Suprapubic skin (tissue), 4 donors: Measurements from ENCODE around the gene ACP5. TPM values are rescaled to one million over a fixed set of nuclear protein-coding genes. Genes with fewer than 3 reads are reported as not detected.

Experiments
- DNase-seq, 2 donors: peaks; one replicate each; pipeline ENCODE4 v3.0.0-alpha.2; 2019; ENCODE audit warnings: low spot score in 2 of 2
- H3K27ac ChIP-seq: fragments of 200-600 bp; sonication (generic); one replicate; pipeline ENCODE4 v1.5.1; 2019
- H3K27me3 ChIP-seq: fragments of 200-600 bp; sonication (generic); one replicate; pipeline ENCODE4 v1.5.1; 2019
- H3K36me3 ChIP-seq: fragments of 200-600 bp; sonication (generic); one replicate; pipeline ENCODE4 v1.5.1; 2019
- H3K4me1 ChIP-seq: fragments of 200-600 bp; sonication (generic); one replicate; pipeline ENCODE4 v1.5.1; 2019
- H3K4me3 ChIP-seq: fragments of 200-600 bp; sonication (generic); one replicate; pipeline ENCODE4 v1.5.1; 2019; ENCODE audit warnings: mild to moderate bottlenecking
- H3K9me3 ChIP-seq: fragments of 200-600 bp; sonication (generic); one replicate; pipeline ENCODE4 v1.5.1; 2019
- EP300 ChIP-seq: sonication (generic); formaldehyde crosslinking; IDR thresholded peaks from one replicate; pipeline ENCODE4 v1.6.1; 2017; ENCODE audit warnings: antibody characterized with exemption
- POLR2A ChIP-seq, 2 donors: fragments of 450-650 bp; IDR thresholded peaks; one replicate each; pipeline ENCODE4 v1.6.1; 2017; ENCODE audit warnings: antibody characterized with exemption in 2 of 2, mild to moderate bottlenecking in 2 of 2, moderate library complexity in 2 of 2
- POLR2AphosphoS5 ChIP-seq, 3 donors: sonication (generic); formaldehyde crosslinking; IDR thresholded peaks; one replicate each; pipeline ENCODE4 v1.6.1; 2017; ENCODE audit warnings: antibody characterized with exemption in 3 of 3
- WGBS: methylation state at CpG from one replicate; pipeline ENCODE4 v1.1.5; 2018; 5-methylcytosine and 5-hydroxymethylcytosine counted together
- total RNA-seq, 4 donors: library from RNA; depleted of rRNA; stranded (reverse); fragments of >200 nt; gene quantifications; one replicate each; pipeline ENCODE4 v1.1.0, GENCODE V29; 2016
- TF ChIP-seq, protein P1 (sequence below), 2 donors: fragments of 200-600 bp in 1 of 2; fragments of 450-650 bp in 1 of 2; sonication (generic) in 1 of 2; IDR thresholded peaks; one replicate each; pipeline ENCODE4 v1.5.1; 2016 to 2019; ENCODE audit warnings: antibody characterized with exemption in 2 of 2, mild to moderate bottlenecking in 1 of 2, moderate library complexity in 1 of 2

The ACP5 gene
- total RNA-seq, 4 donors from 2014 or later: 18.0 to 40.1 (median 32.8) TPM

DNA sequence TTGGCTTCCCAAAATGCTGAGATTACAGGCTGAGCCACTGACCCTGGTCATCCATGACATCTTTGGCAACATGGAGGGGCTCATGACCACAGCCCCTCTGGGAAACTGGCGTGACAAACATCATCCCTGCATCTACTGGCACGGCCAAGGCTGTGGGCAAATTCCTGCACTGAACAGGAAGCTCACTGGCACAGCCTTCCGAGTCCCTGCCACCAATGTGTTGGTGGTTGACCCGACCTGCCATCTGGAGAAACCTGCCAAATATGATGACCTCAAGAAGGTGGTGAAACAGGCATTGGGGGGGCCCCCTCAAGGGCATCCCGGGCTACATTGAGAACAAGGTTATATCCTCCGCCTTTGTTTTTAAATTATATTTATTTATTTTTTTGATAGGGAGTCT lies 8.9 kb upstream of the ACP5 start:
- no peak overlapping the region for H3K4me3 ChIP-seq
- H3K4me1 ChIP-seq: peaks cover 13% of the 10 kb centered on the region
- DNase-seq: no peak
- H3K27ac ChIP-seq: no peak overlapping the region
- WGBS: 48% methylated on average over 6 of the region's 6 CpGs
- no peaks in the 10 kb centered on the region for H3K9me3 ChIP-seq
- H3K36me3 ChIP-seq: no peaks in the 10 kb centered on the region
- H3K27me3 ChIP-seq: no peaks in the 10 kb centered on the region
- TF ChIP-seq, protein P1, sequence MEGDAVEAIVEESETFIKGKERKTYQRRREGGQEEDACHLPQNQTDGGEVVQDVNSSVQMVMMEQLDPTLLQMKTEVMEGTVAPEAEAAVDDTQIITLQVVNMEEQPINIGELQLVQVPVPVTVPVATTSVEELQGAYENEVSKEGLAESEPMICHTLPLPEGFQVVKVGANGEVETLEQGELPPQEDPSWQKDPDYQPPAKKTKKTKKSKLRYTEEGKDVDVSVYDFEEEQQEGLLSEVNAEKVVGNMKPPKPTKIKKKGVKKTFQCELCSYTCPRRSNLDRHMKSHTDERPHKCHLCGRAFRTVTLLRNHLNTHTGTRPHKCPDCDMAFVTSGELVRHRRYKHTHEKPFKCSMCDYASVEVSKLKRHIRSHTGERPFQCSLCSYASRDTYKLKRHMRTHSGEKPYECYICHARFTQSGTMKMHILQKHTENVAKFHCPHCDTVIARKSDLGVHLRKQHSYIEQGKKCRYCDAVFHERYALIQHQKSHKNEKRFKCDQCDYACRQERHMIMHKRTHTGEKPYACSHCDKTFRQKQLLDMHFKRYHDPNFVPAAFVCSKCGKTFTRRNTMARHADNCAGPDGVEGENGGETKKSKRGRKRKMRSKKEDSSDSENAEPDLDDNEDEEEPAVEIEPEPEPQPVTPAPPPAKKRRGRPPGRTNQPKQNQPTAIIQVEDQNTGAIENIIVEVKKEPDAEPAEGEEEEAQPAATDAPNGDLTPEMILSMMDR (IDR thresholded peaks at IDR 0.05): no peak
- TF ChIP-seq POLR2A (IDR thresholded peaks at IDR 0.05) (no peak), EP300 (no peak), POLR2AphosphoS5 (IDR thresholded peaks at IDR 0.05) (no peak)

DNA sequence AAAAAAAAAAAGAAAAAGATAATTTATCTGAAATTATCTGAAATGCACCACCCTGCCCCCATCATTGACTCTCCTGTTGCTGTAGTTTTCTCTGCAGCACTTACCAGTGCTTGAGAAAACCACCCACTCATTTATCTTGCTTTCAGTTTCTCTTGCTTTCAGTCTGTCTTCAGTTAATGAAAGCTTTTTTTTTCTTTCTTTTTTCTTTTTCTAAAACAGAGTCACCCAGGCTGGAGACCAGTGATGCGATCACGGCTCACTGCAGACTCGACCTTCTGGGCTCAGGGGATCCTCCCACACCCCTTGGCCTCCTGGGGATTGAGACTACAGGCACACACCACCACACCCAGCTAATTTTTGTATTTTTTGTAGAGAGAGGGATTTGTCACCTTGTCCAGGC lies 4.3 kb upstream of the ACP5 start:
- Histone ChIP-seq H3K27me3 (peaks cover 3% of the 10 kb centered on the region), H3K4me3 (no peak overlapping the region), H3K36me3 (no peaks in the 10 kb centered on the region), H3K4me1 (peaks cover 37% of the 10 kb centered on the region), H3K27ac (peak overlapping the region; percentile 46), H3K9me3 (no peaks in the 10 kb centered on the region)
- DNase-seq: no peak
- TF ChIP-seq POLR2AphosphoS5 (IDR thresholded peaks at IDR 0.05) (no peak), POLR2A (IDR thresholded peaks at IDR 0.05) (no peak), EP300 (no peak)
- TF ChIP-seq, protein P1 (IDR thresholded peaks at IDR 0.05): no peak
- WGBS: 34% methylated on average over 3 of the region's 3 CpGs

DNA sequence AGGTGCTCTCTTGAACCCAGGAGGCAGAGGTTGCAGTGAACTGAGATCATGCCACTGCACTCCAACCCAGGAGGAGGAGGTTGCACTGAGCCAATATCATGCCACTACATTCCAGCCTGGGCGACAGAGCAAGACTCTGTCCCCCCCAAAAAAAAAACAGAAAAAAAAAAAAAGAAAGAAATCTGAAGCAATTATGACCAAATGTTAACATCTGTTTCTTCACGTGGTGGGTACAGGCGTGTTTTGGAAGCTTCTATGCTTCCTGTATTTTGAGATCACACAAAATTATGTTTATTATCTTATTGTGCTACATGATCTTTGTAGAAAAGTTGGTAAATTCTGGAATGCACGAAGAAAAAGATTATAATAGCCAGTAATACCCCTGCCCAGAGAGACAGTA lies 2.7 kb upstream of the ACP5 start:
- Histone ChIP-seq H3K4me1 (peaks cover 37% of the 10 kb centered on the region), H3K36me3 (no peaks in the 10 kb centered on the region), H3K27ac (peak overlapping the region; percentile 52), H3K9me3 (no peaks in the 10 kb centered on the region), H3K4me3 (no peak overlapping the region), H3K27me3 (peaks cover 3% of the 10 kb centered on the region)
- no peak for DNase-seq
- TF ChIP-seq POLR2AphosphoS5 (IDR thresholded peaks at IDR 0.05) (no peak), EP300 (no peak), POLR2A (IDR thresholded peaks at IDR 0.05) (no peak)
- TF ChIP-seq, protein P1 (IDR thresholded peaks at IDR 0.05): no peak
- WGBS: 73% methylated on average over 4 of the region's 4 CpGs

DNA sequence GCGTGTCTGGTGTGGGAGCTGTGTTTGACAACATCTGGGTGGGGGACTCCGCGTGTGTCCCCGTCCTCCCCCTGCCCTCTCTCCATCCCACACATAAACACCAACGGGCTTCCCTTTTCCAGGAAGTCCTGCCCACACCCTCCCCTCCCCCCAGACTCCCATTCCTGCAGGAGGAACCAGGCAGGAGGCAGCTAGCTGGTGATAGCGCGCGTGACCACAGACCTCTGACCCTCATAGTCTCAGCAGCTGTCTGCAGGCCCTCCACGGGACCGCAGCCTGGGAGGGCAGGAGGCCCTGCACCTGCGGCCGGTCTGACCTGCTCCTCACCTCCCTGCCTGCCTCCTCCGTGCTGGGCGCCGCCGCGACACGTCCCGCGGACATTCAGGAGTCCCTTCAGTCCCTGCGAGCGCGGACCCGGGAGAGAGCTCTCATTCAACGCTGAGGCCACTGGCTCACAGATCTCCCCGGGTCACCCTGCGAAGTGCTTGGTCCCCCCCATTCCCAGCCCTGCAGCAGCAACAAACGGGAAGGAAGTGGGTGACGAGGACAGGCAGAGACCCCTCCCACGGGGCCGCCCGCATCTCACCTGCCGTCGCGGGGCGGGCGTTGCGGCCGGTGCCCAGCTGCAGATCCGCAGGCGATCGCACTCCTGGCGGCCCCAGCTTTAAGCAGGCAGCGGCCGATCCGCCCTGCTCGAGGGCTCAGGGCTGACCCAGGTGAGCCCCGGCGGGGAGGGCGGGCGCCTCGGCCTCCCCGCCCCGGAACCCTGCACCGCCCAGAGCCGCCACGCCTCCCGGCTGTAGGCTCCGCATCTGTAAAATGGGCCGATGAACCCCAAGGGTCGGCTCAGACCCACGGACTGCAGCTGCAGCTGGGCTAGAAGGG lies 1.1 kb upstream of the ACP5 start:
- no peaks in the 10 kb centered on the region for H3K9me3 ChIP-seq
- peaks cover 37% of the 10 kb centered on the region for H3K4me1 ChIP-seq
- H3K36me3 ChIP-seq: no peaks in the 10 kb centered on the region
- peak overlapping the region; percentile 53 for H3K4me3 ChIP-seq
- H3K27ac ChIP-seq: peak overlapping the region; percentile 65
- WGBS: 12% methylated on average over 15 of the region's 62 CpGs
- TF ChIP-seq, protein P1 (IDR thresholded peaks at IDR 0.05): no peak
- no peak for TF ChIP-seq POLR2AphosphoS5 (IDR thresholded peaks at IDR 0.05)
- no peak for TF ChIP-seq POLR2A (IDR thresholded peaks at IDR 0.05)
- no peak for TF ChIP-seq EP300
- peaks cover 3% of the 10 kb centered on the region for H3K27me3 ChIP-seq
- DNase-seq: no peak

DNA sequence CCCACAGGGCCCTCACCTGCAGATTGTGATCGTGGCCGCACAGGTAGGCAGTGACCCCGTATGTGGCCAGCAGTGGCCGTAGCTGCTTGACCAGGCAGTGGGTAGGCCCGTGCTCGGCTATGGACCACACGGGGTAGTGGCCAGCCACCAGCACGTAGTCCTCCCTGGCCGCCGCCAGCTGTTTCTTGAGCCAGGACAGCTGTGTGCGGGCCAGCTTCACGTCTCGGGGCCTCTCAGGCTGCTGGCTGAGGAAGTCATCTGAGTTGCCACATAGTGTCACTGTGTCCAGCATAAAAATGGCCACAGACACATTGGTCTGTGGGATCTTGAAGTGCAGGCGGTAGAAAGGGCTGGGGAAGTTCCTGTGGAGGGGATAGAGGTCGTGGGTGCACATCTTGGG lies 1.2 kb downstream of the ACP5 start:
- H3K27me3 ChIP-seq: peaks cover 3% of the 10 kb centered on the region
- no peaks in the 10 kb centered on the region for H3K9me3 ChIP-seq
- TF ChIP-seq POLR2AphosphoS5 (IDR thresholded peaks at IDR 0.05) (no peak), EP300 (no peak), POLR2A (IDR thresholded peaks at IDR 0.05) (no peak)
- TF ChIP-seq, protein P1 (IDR thresholded peaks at IDR 0.05): no peak
- WGBS: 86% methylated on average over 7 of the region's 15 CpGs
- H3K4me1 ChIP-seq: peaks cover 30% of the 10 kb centered on the region
- H3K4me3 ChIP-seq: no peak overlapping the region
- no peaks in the 10 kb centered on the region for H3K36me3 ChIP-seq
- no peak for DNase-seq
- no peak overlapping the region for H3K27ac ChIP-seq
